K562 (cell line): ENCODE measurements around the gene RARRES2. TPM values are rescaled to one million over a fixed set of nuclear protein-coding genes. Genes with fewer than 3 reads are reported as not detected.
A peak's percentile ranks its signal among the peaks of the same experiment; 100 is the strongest.

Source experiments
- CAMTA2 ChIP-seq: fragments of 250-450 bp; sonication (Bioruptor Pico); conservative IDR thresholded peaks from 2 replicates; pipeline ENCODE4 v1.5.1; 2022
- CBFA2T3 ChIP-seq: fragments of 450-650 bp; IDR thresholded peaks from 2 replicates; pipeline ENCODE4 v1.6.1; 2017
- CCNT2 ChIP-seq: IDR thresholded peaks from 2 replicates; pipeline ENCODE4 v1.6.1; 2011; ENCODE audit warnings: borderline replicate concordance, low read depth, mild to moderate bottlenecking, moderate library complexity, mixed read lengths, low read length; ENCODE audit not compliant: insufficient read length; ENCODE audit errors: extremely low read depth
- GATA2 ChIP-seq: sonication (generic); formaldehyde crosslinking; IDR thresholded peaks from 2 replicates; pipeline ENCODE4 v1.4.0; 2020; ENCODE audit warnings: mild to moderate bottlenecking, missing genetic modification reagents
- HDAC6 ChIP-seq: IDR thresholded peaks from 2 replicates; pipeline ENCODE4 v1.6.1; 2012; ENCODE audit warnings: low read depth, mild to moderate bottlenecking, control low read depth, inconsistent platforms, low read length, moderate library complexity
- NR2C1 ChIP-seq, 2 experiments: fragments of 450-650 bp; IDR thresholded peaks; 2 replicates each; pipeline ENCODE4 v1.6.1; 2017; ENCODE audit warnings: mild to moderate bottlenecking in 2 of 2, antibody characterized with exemption in 1 of 2, inconsistent platforms in 1 of 2, missing compliant biosample characterization in 1 of 2, missing genetic modification characterization in 1 of 2
- PTBP1 ChIP-seq: fragments of 200-400 bp; formaldehyde crosslinking; IDR thresholded peaks from 2 replicates; pipeline ENCODE4 v1.6.1; 2017; ENCODE audit warnings: low read depth, low read length
- SLC30A9 ChIP-seq: fragments of 250-450 bp; sonication (Bioruptor Pico); IDR thresholded peaks from 2 replicates; pipeline ENCODE4 v1.8.0; 2022; ENCODE audit warnings: mild to moderate bottlenecking, moderate library complexity
- SP2 ChIP-seq: IDR thresholded peaks from 2 replicates; pipeline ENCODE4 v1.6.1; 2011; ENCODE audit warnings: mild to moderate bottlenecking, low read depth, low read length, moderate library complexity; ENCODE audit not compliant: poor library complexity, severe bottlenecking; ENCODE audit errors: extremely low read depth
- TCF3 ChIP-seq: sonication (generic); formaldehyde crosslinking; IDR thresholded peaks from 2 replicates; pipeline ENCODE4 v1.4.0; 2020; ENCODE audit warnings: mild to moderate bottlenecking, missing genetic modification reagents
- ZNF57 ChIP-seq: fragments of 450-650 bp; formaldehyde crosslinking; IDR thresholded peaks from 2 replicates; pipeline ENCODE4 v1.4.0; 2020; ENCODE audit warnings: mild to moderate bottlenecking, moderate library complexity
- ZNF589 ChIP-seq: fragments of 200-800 bp; sonication (Bioruptor generic); IDR thresholded peaks from 2 replicates; pipeline ENCODE4 v1.6.1; 2016; ENCODE audit warnings: low read depth, missing genetic modification characterization, missing compliant biosample characterization
- polyA plus RNA-seq, 8 experiments: library from polyadenylated mRNA; depleted of rRNA in 4 of 8; stranded (reverse) in 5 of 8; unstranded in 3 of 8; fragments of >200 nt; fragmentation: Nextera tagmentation in 2 of 8; fragmentation: Illumina TruSeq in 1 of 8; extraction: Ambion mirVana in 2 of 8; extraction: Trizol in 1 of 8; gene quantifications; 2 replicates each; pipeline versions ENCODE4 v1.2.1 to v1.2.3, GENCODE V29; 2011 to 2014; ENCODE audit warnings: inconsistent platforms in 1 of 8, missing spikeins in 1 of 8
- total RNA-seq, 7 experiments: library from RNA; depleted of rRNA in 6 of 7; stranded (reverse); fragments of >200 nt in 6 of 7; fragmentation: Illumina TruSeq in 2 of 7; extraction: Trizol in 2 of 7; gene quantifications; 2 replicates each; pipeline versions ENCODE4 v1.2.1 to v1.2.3, GENCODE V29; 2011 to 2021; ENCODE audit warnings: low replicate concordance in 1 of 7
- TF ChIP-seq, protein P1 (sequence below): fragments of 450-650 bp; formaldehyde crosslinking; IDR thresholded peaks from 2 replicates; pipeline ENCODE4 v1.4.0; 2020; ENCODE audit warnings: mild to moderate bottlenecking, moderate library complexity
- TF ChIP-seq, protein P2 (sequence below): sonication (generic); formaldehyde crosslinking; IDR thresholded peaks from 2 replicates; pipeline ENCODE4 v1.8.0; 2022; ENCODE audit warnings: missing genetic modification reagents, mild to moderate bottlenecking, borderline replicate concordance
- TF ChIP-seq, protein P3 (sequence below), 2 experiments: fragments of 450-650 bp in 1 of 2; sonication (generic) in 1 of 2; formaldehyde crosslinking in 1 of 2; IDR thresholded peaks in 1 of 2; conservative IDR thresholded peaks in 1 of 2; 2 replicates each; pipeline versions ENCODE4 v1.6.1 to v1.8.1; 2016 to 2023; ENCODE audit warnings: mild to moderate bottlenecking in 2 of 2, moderate library complexity in 2 of 2, inconsistent platforms in 1 of 2, missing genetic modification reagents in 1 of 2

RARRES2 gene
- total and polyA plus RNA-seq, 9 of the 15 experiments (the other 6 are each of a cell fraction or from before 2014, with no cell fraction given) = 0.11 to 1.7 (median 0.23) TPM; not detected in 6

DNA sequence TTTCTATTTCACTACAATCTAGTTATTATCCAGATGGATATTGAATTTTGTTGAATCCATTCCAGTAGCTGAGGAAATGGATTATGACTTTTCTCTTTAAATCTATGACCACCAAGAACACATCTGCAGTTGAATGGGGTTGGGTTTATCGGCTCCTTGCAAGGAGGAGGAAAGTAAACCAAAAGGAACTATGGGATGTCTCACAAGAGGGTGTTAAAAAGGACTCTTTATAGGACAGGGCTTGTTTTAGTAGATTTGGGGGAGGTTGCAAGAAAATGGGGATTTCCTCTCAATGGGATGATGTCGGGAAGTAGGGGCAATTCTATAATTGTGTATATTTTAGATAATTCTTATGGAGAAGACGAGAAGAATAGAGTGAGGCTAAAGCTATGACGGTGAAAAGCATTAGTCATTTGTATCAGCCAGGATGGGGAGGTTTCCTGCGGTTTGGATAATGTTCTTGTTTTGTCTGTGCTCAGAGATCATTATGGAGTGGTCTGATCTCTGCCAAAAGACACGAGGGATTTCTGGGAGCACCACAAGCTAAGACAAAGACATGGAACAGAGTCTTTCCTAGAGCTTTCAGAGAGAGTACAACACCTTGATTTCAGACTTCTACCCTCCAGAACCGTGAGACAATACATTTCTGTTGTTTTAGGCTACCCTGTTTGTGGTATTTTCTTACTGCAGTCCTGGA, 23.5 kb downstream of the RARRES2 start (continued):
- TF ChIP-seq GATA2 = no peak
- no peak for TF ChIP-seq PTBP1
- TF ChIP-seq, protein P1, sequence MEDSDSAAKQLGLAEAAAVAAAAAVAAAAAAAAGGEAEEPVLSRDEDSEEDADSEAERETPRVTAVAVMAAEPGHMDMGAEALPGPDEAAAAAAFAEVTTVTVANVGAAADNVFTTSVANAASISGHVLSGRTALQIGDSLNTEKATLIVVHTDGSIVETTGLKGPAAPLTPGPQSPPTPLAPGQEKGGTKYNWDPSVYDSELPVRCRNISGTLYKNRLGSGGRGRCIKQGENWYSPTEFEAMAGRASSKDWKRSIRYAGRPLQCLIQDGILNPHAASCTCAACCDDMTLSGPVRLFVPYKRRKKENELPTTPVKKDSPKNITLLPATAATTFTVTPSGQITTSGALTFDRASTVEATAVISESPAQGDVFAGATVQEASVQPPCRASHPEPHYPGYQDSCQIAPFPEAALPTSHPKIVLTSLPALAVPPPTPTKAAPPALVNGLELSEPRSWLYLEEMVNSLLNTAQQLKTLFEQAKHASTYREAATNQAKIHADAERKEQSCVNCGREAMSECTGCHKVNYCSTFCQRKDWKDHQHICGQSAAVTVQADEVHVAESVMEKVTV = 0 out of 2 replicates have a peak, but pooled peaks have one; percentile 30
- TF ChIP-seq CBFA2T3 = peak; percentile 89
- 0 out of 2 replicates have a peak, but pooled peaks have one; percentile 12 for TF ChIP-seq CAMTA2 (CRISPR knock-in tag)
- TF ChIP-seq NR2C1 (IDR thresholded peaks at IDR 0.05) = no peak
- 0 out of 2 replicates have a peak, but pooled peaks have one; percentile 49 for TF ChIP-seq NR2C1 (tag; IDR thresholded peaks at IDR 0.05)
- TF ChIP-seq ZNF57 (CRISPR knock-in tag) = no peak
- TF ChIP-seq SLC30A9 (CRISPR knock-in tag) = no peak
- peak; percentile 52 for TF ChIP-seq CCNT2
- TF ChIP-seq, protein P2, sequence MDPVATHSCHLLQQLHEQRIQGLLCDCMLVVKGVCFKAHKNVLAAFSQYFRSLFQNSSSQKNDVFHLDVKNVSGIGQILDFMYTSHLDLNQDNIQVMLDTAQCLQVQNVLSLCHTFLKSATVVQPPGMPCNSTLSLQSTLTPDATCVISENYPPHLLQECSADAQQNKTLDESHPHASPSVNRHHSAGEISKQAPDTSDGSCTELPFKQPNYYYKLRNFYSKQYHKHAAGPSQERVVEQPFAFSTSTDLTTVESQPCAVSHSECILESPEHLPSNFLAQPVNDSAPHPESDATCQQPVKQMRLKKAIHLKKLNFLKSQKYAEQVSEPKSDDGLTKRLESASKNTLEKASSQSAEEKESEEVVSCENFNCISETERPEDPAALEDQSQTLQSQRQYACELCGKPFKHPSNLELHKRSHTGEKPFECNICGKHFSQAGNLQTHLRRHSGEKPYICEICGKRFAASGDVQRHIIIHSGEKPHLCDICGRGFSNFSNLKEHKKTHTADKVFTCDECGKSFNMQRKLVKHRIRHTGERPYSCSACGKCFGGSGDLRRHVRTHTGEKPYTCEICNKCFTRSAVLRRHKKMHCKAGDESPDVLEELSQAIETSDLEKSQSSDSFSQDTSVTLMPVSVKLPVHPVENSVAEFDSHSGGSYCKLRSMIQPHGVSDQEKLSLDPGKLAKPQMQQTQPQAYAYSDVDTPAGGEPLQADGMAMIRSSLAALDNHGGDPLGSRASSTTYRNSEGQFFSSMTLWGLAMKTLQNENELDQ (CRISPR knock-in tag) = no peak
- TF ChIP-seq TCF3 (CRISPR knock-in tag) = peak; percentile 80
- no peak for TF ChIP-seq SP2
- TF ChIP-seq HDAC6 = no peak
- TF ChIP-seq, protein P3, sequence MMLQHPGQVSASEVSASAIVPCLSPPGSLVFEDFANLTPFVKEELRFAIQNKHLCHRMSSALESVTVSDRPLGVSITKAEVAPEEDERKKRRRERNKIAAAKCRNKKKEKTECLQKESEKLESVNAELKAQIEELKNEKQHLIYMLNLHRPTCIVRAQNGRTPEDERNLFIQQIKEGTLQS (IDR thresholded peaks at IDR 0.05) = peak; percentile 85
- TF ChIP-seq, protein P3 (CRISPR knock-in tag; conservative IDR thresholded peaks at IDR 0.05) = no peak
- peak; percentile 65; the same call in 1 of the 2 replicates for TF ChIP-seq ZNF589
